GM12864 (cell line): Measurements from ENCODE around the gene TNFRSF21.
"Not testable (repeated sequence)": the region's sequence is repeated elsewhere in the genome, so short reads cannot be mapped to it uniquely, and the experiment has no call there.

Source experiments
- DNase-seq: peaks from one replicate; pipeline ENCODE4 v3.0.0-alpha.2; 2011; ENCODE audit warnings: low read depth
- H3K4me3 ChIP-seq: 2 replicates; pipeline ENCODE4 v1.5.1; 2011; ENCODE audit warnings: mild to moderate bottlenecking, low read depth, low read length, control low read depth
- CTCF ChIP-seq: IDR thresholded peaks from 2 replicates; pipeline ENCODE4 v1.5.1; 2011; ENCODE audit warnings: low read depth, mild to moderate bottlenecking, moderate library complexity, low read length, control low read depth, inconsistent platforms; ENCODE audit errors: missing control alignments

TNFRSF21 gene

DNA sequence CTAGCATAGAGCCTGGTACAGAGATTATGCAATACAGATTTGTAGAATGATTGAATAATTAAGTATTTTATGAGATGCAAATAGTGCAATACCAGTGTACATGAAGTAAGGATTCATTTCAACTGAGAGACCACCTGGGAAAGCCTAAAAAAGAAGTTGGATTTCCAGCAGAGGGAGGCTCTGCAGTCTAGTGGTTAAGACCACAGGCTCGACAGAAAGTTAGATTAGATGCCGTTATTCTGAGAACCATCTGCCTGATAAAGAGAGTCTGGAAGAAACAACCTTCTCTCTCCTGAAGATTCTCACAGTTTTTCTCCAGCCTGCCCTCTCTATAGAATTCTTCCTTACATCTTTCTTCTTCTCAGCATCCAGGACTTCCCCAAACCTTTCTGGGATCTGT, 13.6 kb upstream of the TNFRSF21 start:
- no peak for DNase-seq
- H3K4me3 ChIP-seq: no peak overlapping the region
- TF ChIP-seq CTCF: no peak

DNA sequence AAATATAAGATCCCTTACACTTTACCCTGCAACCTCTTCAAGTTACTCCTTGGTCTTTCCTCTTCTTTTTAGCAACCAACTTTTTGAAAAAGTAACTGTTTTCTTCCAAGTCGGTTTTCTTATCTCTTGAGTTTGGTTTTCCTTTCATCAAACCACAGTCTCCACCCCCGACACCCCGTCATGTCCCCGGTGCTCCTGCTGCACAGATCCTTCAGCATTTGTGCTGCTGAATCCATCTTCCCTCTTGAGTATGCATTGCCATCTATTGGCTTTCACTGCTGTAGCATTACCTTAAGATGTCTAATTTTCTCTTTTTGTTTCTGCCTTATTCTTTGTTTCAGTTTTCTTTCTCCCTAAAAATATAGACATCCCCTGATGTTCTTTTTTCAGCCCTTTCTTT, 11.9 kb upstream of the TNFRSF21 start:
- TF ChIP-seq CTCF: no peak
- H3K4me3 ChIP-seq: no peak overlapping the region
- no peak for DNase-seq

DNA sequence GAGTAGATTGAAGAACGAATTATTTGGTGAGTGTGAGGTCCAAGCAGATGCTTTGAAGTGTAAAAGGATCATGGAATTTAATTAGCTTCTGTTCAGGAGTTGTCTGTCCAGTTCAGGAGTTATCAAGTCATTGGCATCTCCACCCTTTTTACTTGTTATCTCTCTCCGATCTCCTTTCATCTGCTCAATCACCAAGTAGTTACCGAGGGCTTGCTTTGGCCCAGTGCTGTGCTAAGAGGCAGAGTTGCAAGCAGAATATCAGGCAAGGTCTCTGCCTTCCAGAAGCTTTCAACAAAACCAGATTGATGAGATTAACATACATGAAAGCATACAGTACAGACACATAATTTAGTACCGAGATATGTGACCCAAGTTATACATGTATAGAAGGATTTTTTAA, 10.2 kb upstream of the TNFRSF21 start:
- DNase-seq: no peak
- TF ChIP-seq CTCF: no peak
- H3K4me3 ChIP-seq: no peak overlapping the region

GRCh38 chr6:47319382-47319781, 9.7 kb upstream of the TNFRSF21 start:
- DNase-seq: no peak
- no peak for TF ChIP-seq CTCF
- no peak overlapping the region for H3K4me3 ChIP-seq

DNA sequence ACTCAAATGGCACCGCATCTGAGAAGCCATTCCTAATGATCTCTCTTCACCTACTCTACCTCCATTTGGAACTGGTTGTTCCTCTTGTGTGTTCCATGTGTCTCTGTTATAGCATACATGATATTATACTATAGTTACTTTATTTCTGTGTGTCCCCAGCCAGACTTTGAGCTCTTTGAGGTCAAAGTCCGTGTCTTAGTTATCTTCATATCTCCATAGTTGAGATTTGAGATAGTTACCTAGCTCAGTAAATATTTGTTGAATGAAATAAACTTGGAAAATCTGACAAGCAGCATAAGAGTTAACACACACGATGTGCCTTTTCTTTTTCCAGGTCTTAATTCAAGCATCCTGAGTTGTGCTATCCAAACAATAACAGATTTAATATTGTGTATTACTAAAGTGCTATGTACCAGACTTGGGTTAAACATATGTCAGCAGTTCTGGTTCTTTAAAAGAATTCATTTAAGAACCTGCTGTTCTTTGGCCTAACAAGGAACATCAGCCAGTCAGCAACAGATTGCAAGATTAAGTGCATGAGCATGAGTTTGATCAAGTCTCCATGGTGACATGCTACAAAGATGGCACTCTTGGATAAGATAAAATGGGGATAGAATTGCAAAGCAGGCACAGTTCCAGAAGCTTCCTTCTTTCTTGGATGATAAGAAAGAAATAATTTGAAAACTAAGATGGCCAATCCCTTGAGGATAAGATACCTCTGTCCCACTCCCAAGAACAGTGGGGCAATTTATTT, 8.7 kb upstream of the TNFRSF21 start:
- no peak overlapping the region for H3K4me3 ChIP-seq
- no peak for TF ChIP-seq CTCF
- no peak for DNase-seq

- H3K4me3 ChIP-seq, DNase-seq: not testable (repeated sequence)
These were observed 5.5 kb upstream of the TNFRSF21 start for GRCh38 chr6:47315181-47315580.

GRCh38 chr6:47310131-47310480, 401 bp upstream of the TNFRSF21 start:
- H3K4me3 ChIP-seq: no peak overlapping the region
- no peak for DNase-seq
- no peak for TF ChIP-seq CTCF
